ENCODE measurements around the gene TMEFF2.

DNA sequence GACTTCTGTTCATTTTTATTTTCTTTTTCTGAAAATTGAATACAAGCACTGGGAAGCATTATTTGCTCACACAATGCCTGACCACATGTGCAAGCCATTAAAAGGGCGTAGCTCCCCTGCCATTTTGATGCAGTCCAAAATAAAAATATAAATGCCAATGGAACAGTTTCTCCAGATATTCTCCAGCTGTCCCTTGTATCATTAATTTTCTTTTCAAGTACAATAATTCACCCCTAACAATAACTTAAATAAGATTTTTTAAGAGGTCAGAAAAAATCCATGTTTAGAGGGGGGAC, 168.0 kb downstream of the TMEFF2 start:
- TF ChIP-seq, protein P1, sequence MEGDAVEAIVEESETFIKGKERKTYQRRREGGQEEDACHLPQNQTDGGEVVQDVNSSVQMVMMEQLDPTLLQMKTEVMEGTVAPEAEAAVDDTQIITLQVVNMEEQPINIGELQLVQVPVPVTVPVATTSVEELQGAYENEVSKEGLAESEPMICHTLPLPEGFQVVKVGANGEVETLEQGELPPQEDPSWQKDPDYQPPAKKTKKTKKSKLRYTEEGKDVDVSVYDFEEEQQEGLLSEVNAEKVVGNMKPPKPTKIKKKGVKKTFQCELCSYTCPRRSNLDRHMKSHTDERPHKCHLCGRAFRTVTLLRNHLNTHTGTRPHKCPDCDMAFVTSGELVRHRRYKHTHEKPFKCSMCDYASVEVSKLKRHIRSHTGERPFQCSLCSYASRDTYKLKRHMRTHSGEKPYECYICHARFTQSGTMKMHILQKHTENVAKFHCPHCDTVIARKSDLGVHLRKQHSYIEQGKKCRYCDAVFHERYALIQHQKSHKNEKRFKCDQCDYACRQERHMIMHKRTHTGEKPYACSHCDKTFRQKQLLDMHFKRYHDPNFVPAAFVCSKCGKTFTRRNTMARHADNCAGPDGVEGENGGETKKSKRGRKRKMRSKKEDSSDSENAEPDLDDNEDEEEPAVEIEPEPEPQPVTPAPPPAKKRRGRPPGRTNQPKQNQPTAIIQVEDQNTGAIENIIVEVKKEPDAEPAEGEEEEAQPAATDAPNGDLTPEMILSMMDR (IDR thresholded peaks at IDR 0.05), result no peak
- TF ChIP-seq POLR2A (IDR thresholded peaks at IDR 0.05), result no peak
